ENCODE results near the gene CCDC150.

Gene CCDC150

GRCh38 chr2:196639180-196640030, at the start of gene CCDC150:
TSS of gene CCDC150 (plus strand) at chr2:196639715. CDS start at chr2:196639767, 52 bp downstream.
- peak; percentile 92 for DNase-seq (ENCODE audit: low spot score)
- Histone ChIP-seq H3K4me3 (ENCODE audit: severe bottlenecking) (peak within 1 kb of the TSS; percentile 81), H3K9me3 (ENCODE audit: severe bottlenecking) (no peaks in the 10 kb centered on the region), H3K36me3 (ENCODE audit: low read depth) (no peaks in the 10 kb centered on the region), H3K27ac (ENCODE audit: poor library complexity, severe bottlenecking) (peak within 1 kb of the TSS; percentile 37), H3K4me1 (ENCODE audit: insufficient read depth, poor library complexity, severe bottlenecking) (peaks cover 3% of the 10 kb centered on the region), H3K27me3 (ENCODE audit: insufficient read depth, poor library complexity, severe bottlenecking) (no peaks in the 10 kb centered on the region)
- peak; percentile 24 for TF ChIP-seq CTCF (IDR thresholded peaks at IDR 0.05; ENCODE audit: poor library complexity, severe bottlenecking)
- ATAC-seq (ENCODE audit: low read depth): peak; percentile 100

- Histone ChIP-seq H3K4me1 (ENCODE audit: insufficient read depth, poor library complexity, severe bottlenecking) (no peaks in the 10 kb centered on the region), H3K27ac (ENCODE audit: poor library complexity, severe bottlenecking) (no peak overlapping the region), H3K36me3 (ENCODE audit: low read depth) (no peaks in the 10 kb centered on the region), H3K9me3 (ENCODE audit: severe bottlenecking) (no peaks in the 10 kb centered on the region), H3K4me3 (ENCODE audit: severe bottlenecking) (no peak overlapping the region), H3K27me3 (ENCODE audit: insufficient read depth, poor library complexity, severe bottlenecking) (no peaks in the 10 kb centered on the region)
- no peak for DNase-seq (ENCODE audit: low spot score)
- ATAC-seq (ENCODE audit: low read depth): no peak
- no peak for TF ChIP-seq CTCF (IDR thresholded peaks at IDR 0.05; ENCODE audit: poor library complexity, severe bottlenecking)
Measured at GRCh38 chr2:196590286-196590685, 49.2 kb upstream of the CCDC150 start.

- Histone ChIP-seq H3K4me3 (ENCODE audit: severe bottlenecking) (no peak overlapping the region), H3K4me1 (ENCODE audit: insufficient read depth, poor library complexity, severe bottlenecking) (no peaks in the 10 kb centered on the region), H3K27me3 (ENCODE audit: insufficient read depth, poor library complexity, severe bottlenecking) (no peaks in the 10 kb centered on the region), H3K36me3 (ENCODE audit: low read depth) (no peaks in the 10 kb centered on the region), H3K9me3 (ENCODE audit: severe bottlenecking) (no peaks in the 10 kb centered on the region), H3K27ac (ENCODE audit: poor library complexity, severe bottlenecking) (no peak overlapping the region)
- no peak for TF ChIP-seq CTCF (IDR thresholded peaks at IDR 0.05; ENCODE audit: poor library complexity, severe bottlenecking)
- no peak for ATAC-seq (ENCODE audit: low read depth)
- no peak for DNase-seq (ENCODE audit: low spot score)
Measured at GRCh38 chr2:196591004-196591403, 48.5 kb upstream of the CCDC150 start.

GRCh38 chr2:196591621-196592022, 47.9 kb upstream of the CCDC150 start:
- Histone ChIP-seq H3K4me1 (ENCODE audit: insufficient read depth, poor library complexity, severe bottlenecking) (no peaks in the 10 kb centered on the region), H3K27ac (ENCODE audit: poor library complexity, severe bottlenecking) (no peak overlapping the region), H3K36me3 (ENCODE audit: low read depth) (no peaks in the 10 kb centered on the region), H3K27me3 (ENCODE audit: insufficient read depth, poor library complexity, severe bottlenecking) (no peaks in the 10 kb centered on the region), H3K4me3 (ENCODE audit: severe bottlenecking) (no peak overlapping the region), H3K9me3 (ENCODE audit: severe bottlenecking) (no peaks in the 10 kb centered on the region)
- TF ChIP-seq CTCF (IDR thresholded peaks at IDR 0.05; ENCODE audit: poor library complexity, severe bottlenecking): no peak
- ATAC-seq (ENCODE audit: low read depth): no peak
- DNase-seq (ENCODE audit: low spot score): no peak

GRCh38 chr2:196592331-196592910, 47.1 kb upstream of the CCDC150 start:
- Histone ChIP-seq H3K9me3 (ENCODE audit: severe bottlenecking) (no peaks in the 10 kb centered on the region), H3K27me3 (ENCODE audit: insufficient read depth, poor library complexity, severe bottlenecking) (no peaks in the 10 kb centered on the region), H3K36me3 (ENCODE audit: low read depth) (no peaks in the 10 kb centered on the region), H3K4me1 (ENCODE audit: insufficient read depth, poor library complexity, severe bottlenecking) (no peaks in the 10 kb centered on the region), H3K4me3 (ENCODE audit: severe bottlenecking) (peak overlapping the region; percentile 87), H3K27ac (ENCODE audit: poor library complexity, severe bottlenecking) (no peak overlapping the region)
- TF ChIP-seq CTCF (IDR thresholded peaks at IDR 0.05; ENCODE audit: poor library complexity, severe bottlenecking): peak; percentile 52
- DNase-seq (ENCODE audit: low spot score): no peak
- ATAC-seq (ENCODE audit: low read depth): peak; percentile 58

Data from RWPE2 (cell line).